Upper lobe of left lung (tissue), 6 donors: ENCODE data around the gene KRTAP10-4. TPM values are rescaled to one million over a fixed set of nuclear protein-coding genes. Genes with fewer than 3 reads are reported as not detected.
A peak's percentile ranks its signal among the peaks of the same experiment; 100 is the strongest.

Experiments used
- ATAC-seq, 2 donors: fragments of 200-7000 bp; cut with Tn5 transposase; one replicate each; pipeline ENCODE4 v1.9.1; 2022; ENCODE audit warnings: mild to moderate bottlenecking in 2 of 2, moderate library complexity in 2 of 2; ENCODE audit not compliant: low FRiP score in 2 of 2
- DNase-seq, 2 donors: peaks; one replicate each; pipeline ENCODE4 v3.0.0-alpha.2; 2019 to 2020
- H3K27ac ChIP-seq, 4 donors: fragments of 200-600 bp; sonication (generic); one replicate each; pipeline ENCODE4 v1.5.1; 2016 to 2019
- H3K27me3 ChIP-seq, 4 donors: fragments of 200-600 bp; sonication (generic); one replicate each; pipeline ENCODE4 v1.5.1; 2017 to 2019
- H3K36me3 ChIP-seq, 4 donors: fragments of 200-600 bp; sonication (generic); one replicate each; pipeline ENCODE4 v1.5.1; 2016 to 2019
- H3K4me1 ChIP-seq, 4 donors: fragments of 200-600 bp; sonication (generic); one replicate each; pipeline ENCODE4 v1.5.1; 2018 to 2019
- H3K4me3 ChIP-seq, 4 donors: fragments of 200-600 bp; sonication (generic); one replicate each; pipeline ENCODE4 v1.5.1; 2017 to 2019; ENCODE audit warnings: mild to moderate bottlenecking in 2 of 4, moderate library complexity in 1 of 4
- H3K9me3 ChIP-seq, 4 donors: fragments of 200-600 bp; sonication (generic); one replicate each; pipeline ENCODE4 v1.5.1; 2018 to 2019
- EP300 ChIP-seq, 4 donors: sonication (generic); formaldehyde crosslinking; IDR thresholded peaks; one replicate each; pipeline ENCODE4 v1.5.1; 2017; ENCODE audit warnings: antibody characterized with exemption in 4 of 4, control low read depth in 2 of 4
- POLR2A ChIP-seq, 4 donors: fragments of 450-650 bp; IDR thresholded peaks; one replicate each; pipeline ENCODE4 v1.5.1; 2016 to 2017; ENCODE audit warnings: antibody characterized with exemption in 4 of 4, mild to moderate bottlenecking in 2 of 4
- POLR2AphosphoS5 ChIP-seq, 2 donors: sonication (generic); formaldehyde crosslinking; IDR thresholded peaks; one replicate each; pipeline ENCODE4 v1.5.1; 2017; ENCODE audit warnings: antibody characterized with exemption in 2 of 2
- WGBS, 2 donors: methylation state at CpG; one replicate each; pipeline ENCODE4 v1.1.5; 2017 to 2018; 5-methylcytosine and 5-hydroxymethylcytosine counted together
- total RNA-seq, 6 donors: library from RNA; depleted of rRNA in 4 of 6; stranded (reverse); fragments of >200 nt in 4 of 6; gene quantifications; one replicate each; pipeline versions ENCODE4 v1.1.0 to v1.2.1, GENCODE V29; 2016 to 2021
- TF ChIP-seq, protein P1 (sequence below), 6 experiments: fragments of 450-650 bp in 4 of 6; fragments of 200-600 bp in 2 of 6; sonication (generic) in 2 of 6; IDR thresholded peaks; one replicate each; pipeline ENCODE4 v1.5.1; 2016 to 2019; ENCODE audit warnings: antibody characterized with exemption in 6 of 6
- donor health status: DM: no; HTN: no; CAD: no; lungs with moderate emphysema.
- donor health status: DM: no; HTN: yes; CAD: no; lungs with severe emphysema.

The KRTAP10-4 gene
- total RNA-seq, 6 donors from 2014 or later = not detected

DNA sequence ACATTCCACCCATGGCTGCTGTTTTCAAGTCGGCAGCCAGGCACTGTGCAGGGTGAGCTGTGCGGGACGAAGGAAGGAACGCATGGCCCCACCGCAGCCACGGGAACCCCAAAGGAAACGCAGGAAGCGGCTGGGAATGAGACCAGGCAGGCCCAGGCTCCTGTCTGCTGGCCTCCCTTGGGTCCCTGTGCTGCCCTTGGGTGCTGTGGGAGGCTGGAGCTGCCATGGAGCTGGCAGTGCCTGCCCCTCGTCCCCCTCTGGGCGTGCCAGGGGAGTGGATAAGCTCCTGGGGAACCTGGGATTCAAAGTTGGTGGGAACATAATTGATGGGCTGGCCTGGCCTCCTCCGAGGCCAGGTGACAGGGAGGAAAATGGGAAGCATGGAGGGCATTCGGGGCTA, 5.3 kb upstream of the KRTAP10-4 start:
- H3K4me1 ChIP-seq = no peaks in the 10 kb centered on the region
- H3K9me3 ChIP-seq = peaks cover 0 to 11% (median 0%) of the 10 kb centered on the region in 4 donors
- DNase-seq = no peak
- H3K36me3 ChIP-seq = no peaks in the 10 kb centered on the region
- H3K27me3 ChIP-seq = no peaks in the 10 kb centered on the region
- H3K27ac ChIP-seq = no peak overlapping the region
- H3K4me3 ChIP-seq = no peak overlapping the region
- 65 to 92% methylated on average over 8 to 9 of the region's 12 CpGs for WGBS, 2 donors
- ATAC-seq = peak in 1 of 2 donors; percentile 28
- TF ChIP-seq POLR2A (IDR thresholded peaks at IDR 0.05) = no peak
- TF ChIP-seq, protein P1, sequence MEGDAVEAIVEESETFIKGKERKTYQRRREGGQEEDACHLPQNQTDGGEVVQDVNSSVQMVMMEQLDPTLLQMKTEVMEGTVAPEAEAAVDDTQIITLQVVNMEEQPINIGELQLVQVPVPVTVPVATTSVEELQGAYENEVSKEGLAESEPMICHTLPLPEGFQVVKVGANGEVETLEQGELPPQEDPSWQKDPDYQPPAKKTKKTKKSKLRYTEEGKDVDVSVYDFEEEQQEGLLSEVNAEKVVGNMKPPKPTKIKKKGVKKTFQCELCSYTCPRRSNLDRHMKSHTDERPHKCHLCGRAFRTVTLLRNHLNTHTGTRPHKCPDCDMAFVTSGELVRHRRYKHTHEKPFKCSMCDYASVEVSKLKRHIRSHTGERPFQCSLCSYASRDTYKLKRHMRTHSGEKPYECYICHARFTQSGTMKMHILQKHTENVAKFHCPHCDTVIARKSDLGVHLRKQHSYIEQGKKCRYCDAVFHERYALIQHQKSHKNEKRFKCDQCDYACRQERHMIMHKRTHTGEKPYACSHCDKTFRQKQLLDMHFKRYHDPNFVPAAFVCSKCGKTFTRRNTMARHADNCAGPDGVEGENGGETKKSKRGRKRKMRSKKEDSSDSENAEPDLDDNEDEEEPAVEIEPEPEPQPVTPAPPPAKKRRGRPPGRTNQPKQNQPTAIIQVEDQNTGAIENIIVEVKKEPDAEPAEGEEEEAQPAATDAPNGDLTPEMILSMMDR (IDR thresholded peaks at IDR 0.05) = no peak
- TF ChIP-seq EP300 (IDR thresholded peaks at IDR 0.05) = no peak
- no peak for TF ChIP-seq POLR2AphosphoS5 (IDR thresholded peaks at IDR 0.05)

DNA sequence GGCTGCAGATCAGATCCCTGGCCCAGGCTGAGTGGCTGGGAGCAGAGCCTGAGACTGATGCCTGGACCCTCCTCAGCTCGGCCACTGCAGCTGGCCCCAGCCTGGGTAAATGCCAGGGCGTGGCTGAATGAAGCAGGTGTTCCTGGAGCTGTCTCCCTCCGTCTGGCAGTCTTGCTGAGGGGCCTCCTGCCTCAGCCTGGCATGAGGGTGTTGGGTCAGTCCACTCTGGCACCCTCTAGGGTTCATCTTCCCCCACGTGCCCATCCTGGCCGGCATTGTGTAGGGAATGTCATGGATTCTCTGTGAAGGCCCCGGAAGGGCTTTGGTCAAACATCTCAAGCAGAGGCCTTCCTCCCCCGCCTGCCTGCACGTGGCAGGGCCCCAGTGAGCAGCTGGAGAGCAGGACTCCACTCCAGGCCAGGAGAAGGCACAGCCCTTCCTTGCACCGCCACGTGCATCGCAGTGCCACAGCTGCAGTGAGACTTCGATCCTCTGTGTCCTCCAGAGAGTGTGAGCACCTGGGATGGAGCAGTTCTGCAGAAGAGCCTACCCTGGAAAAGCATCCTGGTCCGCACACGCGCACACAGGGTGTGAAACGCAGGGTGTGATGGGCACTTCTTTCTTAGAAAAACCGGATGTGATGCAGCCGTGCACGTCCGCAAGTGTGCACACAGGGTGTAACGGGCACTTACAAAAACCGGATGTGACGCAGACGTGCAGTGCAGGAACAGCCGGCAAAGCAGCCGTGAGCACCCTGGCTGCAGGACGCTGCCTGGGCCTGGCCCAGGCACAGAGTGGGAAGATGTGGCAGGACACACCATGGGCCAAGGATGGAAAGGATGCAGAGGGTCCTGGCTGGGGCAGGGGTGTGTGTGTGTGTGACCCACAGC, 4.6 kb upstream of the KRTAP10-4 start:
- DNase-seq = no peak

DNA sequence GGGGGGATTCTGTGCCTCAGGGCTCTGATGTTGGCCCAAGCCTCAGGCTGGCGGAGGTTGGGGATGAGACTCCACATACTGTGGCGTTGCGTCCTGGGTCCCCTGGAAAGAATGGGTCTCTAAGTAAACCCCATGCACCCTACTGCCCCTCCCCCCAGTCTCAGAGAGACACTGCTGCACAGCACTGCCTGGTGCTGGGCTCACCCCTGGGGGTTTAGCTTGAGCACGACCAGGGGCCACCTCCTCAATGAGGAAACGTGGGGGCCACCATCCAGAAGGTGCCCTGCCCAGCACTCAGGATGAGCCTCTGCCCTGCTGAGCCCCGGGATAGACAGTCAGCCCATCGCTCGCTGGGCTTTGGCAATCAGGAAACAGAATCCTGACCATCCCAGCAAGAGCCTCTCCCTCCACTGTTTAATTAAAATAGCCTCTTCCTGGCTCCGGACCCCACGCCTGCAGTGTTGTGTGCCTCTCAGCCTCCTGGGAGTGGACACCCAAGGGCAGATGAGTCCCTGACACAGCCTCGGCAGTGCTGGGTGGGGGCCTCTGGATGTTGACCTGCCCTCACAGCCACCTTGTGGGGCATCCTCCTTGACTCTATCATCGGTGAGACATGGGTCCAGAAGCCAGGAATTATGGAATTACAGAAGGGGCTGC, 3.5 kb upstream of the KRTAP10-4 start:
- DNase-seq = no peak
- TF ChIP-seq, protein P1 (IDR thresholded peaks at IDR 0.05) = no peak
- TF ChIP-seq POLR2AphosphoS5 (IDR thresholded peaks at IDR 0.05) (no peak), POLR2A (IDR thresholded peaks at IDR 0.05) (no peak), EP300 (IDR thresholded peaks at IDR 0.05) (no peak)
- H3K9me3 ChIP-seq = peaks cover 0 to 11% (median 0%) of the 10 kb centered on the region in 4 donors
- ATAC-seq = no peak
- no peaks in the 10 kb centered on the region for H3K36me3 ChIP-seq
- no peak overlapping the region for H3K4me3 ChIP-seq
- H3K27ac ChIP-seq = no peak overlapping the region
- no peaks in the 10 kb centered on the region for H3K27me3 ChIP-seq
- no peaks in the 10 kb centered on the region for H3K4me1 ChIP-seq
- 72 to 84% methylated on average over 8 to 12 of the region's 12 CpGs for WGBS, 2 donors

More for the DNA sequence above, 4.6 kb upstream of the KRTAP10-4 start:
- H3K4me1 ChIP-seq = no peaks in the 10 kb centered on the region
- ATAC-seq = peak in 1 of 2 donors; percentile 4
- no peak overlapping the region for H3K4me3 ChIP-seq
- H3K27me3 ChIP-seq = no peaks in the 10 kb centered on the region
- no peak overlapping the region for H3K27ac ChIP-seq
- H3K36me3 ChIP-seq = no peaks in the 10 kb centered on the region
- TF ChIP-seq POLR2AphosphoS5 (IDR thresholded peaks at IDR 0.05) (no peak), POLR2A (IDR thresholded peaks at IDR 0.05) (no peak), EP300 (IDR thresholded peaks at IDR 0.05) (no peak)
- TF ChIP-seq, protein P1 (IDR thresholded peaks at IDR 0.05) = no peak
- WGBS, 2 donors = 80 to 88% methylated on average over 20 to 26 of the region's 27 CpGs
- peaks cover 0 to 11% (median 0%) of the 10 kb centered on the region in 4 donors for H3K9me3 ChIP-seq

DNA sequence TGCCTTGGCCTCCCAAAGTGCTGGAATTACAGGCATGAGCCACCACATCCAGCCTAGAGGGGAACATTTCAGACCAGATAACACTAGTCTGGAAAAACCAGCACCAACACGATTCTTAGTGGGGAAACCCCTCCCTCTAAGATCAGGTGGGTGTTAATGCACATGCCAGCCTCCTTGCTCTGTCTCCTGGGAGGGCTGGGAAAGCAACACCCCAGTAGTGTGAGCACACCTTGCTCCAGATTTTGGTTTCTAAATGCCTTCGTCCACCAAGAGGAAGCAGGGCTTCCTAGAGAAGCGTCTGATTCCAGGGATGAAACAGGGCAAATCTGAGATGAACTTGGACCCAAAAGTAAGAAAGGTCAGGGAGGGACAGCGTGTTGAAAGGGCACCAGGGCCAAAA, 2.2 kb upstream of the KRTAP10-4 start:
- Histone ChIP-seq H3K36me3 (no peaks in the 10 kb centered on the region), H3K4me3 (no peak overlapping the region), H3K27ac (no peak overlapping the region), H3K4me1 (no peaks in the 10 kb centered on the region), H3K9me3 (peaks cover 0 to 11% (median 0%) of the 10 kb centered on the region in 4 donors), H3K27me3 (no peaks in the 10 kb centered on the region)
- ATAC-seq (no peak), DNase-seq (no peak)
- 80 to 81% methylated on average over 4 of the region's 4 CpGs for WGBS, 2 donors
- TF ChIP-seq POLR2AphosphoS5 (IDR thresholded peaks at IDR 0.05) = no peak
- TF ChIP-seq POLR2A (IDR thresholded peaks at IDR 0.05) = no peak
- no peak for TF ChIP-seq EP300 (IDR thresholded peaks at IDR 0.05)
- TF ChIP-seq, protein P1 (IDR thresholded peaks at IDR 0.05) = no peak
